G401.6 (cell line): ENCODE measurements around the gene KPNA6.
"Not testable (repeated sequence)": the region's sequence is repeated elsewhere in the genome, so short reads cannot be mapped to it uniquely, and the experiment has no call there.

Source experiments
- FAIRE-seq: peaks from 2 replicates; lab custom pipeline; 2012; peaks lifted over from hg19 to GRCh38; lab: Jason Lieb, UNC

The KPNA6 gene

DNA sequence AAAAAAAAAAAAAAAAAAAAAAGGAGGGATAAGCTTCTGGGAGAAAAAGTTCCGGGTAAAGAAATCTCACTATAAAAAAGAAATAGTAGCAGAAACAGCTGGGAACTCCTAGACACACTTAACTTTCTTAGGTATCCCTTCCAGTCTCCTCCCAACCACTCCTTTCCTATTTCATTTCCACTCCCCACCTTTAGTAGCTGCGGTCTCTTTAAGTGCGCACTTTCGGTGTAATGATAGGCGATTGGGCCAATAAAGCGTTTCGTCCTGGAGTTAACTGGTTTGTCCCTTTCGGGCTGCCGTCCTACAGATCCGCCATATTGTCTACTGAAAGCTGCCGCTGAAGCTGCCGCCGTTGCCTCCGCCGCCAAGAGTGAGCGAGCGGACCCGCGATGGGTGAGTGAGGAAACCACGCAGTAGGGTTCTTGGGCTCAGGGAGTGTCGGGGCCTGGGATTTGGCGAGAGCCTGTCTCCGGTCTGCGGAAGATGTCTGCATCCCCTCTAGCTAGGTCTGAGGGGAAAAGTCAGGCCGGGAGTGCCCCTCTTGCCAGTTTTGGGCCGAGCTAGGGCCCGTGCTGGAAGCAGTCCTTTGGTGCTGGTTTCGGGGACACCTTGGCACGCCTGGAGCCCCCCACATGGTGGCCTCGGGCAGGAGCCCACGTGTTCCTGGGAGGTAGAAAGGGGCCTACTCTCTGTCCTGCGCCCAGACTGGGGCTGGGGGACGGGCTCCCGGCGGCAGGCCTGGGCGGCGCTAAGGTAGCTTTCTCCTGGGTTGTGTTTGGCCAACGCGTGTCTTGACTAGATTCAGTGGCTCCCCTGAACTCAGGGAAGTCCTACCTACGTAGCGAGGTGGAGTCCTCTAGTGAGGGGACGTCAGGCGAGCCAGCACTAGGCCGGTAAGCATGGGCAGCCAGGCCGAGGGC, at the start of gene KPNA6:
KPNA6 (plus strand) TSS at position 315 of the 920 bp plus-strand sequence; CDS start at position 390, 75 bp downstream.
- FAIRE-seq, result peak; percentile 93

DNA sequence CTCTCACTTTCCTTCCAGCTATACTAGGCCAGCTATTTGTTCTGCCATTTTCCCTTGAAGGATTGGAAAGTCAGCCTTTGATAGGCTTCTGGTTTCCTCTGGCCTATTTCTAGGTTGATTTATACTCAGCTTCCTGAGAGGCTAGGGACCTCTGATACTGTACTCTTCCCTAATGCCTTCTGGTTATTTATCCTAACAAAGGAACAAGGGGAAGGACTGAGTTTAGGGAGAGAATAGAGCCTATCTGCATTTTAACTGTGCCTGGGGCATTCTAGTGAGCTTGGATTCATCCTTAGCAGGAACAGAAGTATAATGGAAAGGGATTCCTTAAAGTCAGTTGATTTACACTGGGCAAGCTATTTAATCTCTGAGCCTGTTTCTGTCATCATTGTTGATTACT, 46.9 kb upstream of the KPNA6 start:
- FAIRE-seq, result no peak

DNA sequence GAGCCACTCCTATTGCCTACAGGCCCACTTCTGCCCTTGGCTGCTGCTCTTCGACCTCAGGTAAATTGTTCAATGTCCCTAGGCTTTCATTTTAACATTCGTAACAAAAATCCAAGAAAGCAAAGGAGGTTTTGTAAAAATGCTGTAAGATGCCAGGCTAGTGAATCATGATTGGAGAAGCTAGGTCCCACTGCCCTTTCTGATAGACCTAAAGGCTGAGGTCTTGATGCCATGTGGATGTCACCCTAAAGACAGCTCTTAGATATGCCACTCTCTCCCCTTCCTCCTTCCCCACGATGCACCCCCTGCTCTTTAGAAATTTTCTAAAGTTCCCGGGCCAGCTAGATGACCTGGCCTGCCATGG, 45.0 kb upstream of the KPNA6 start:
- no peak for FAIRE-seq

DNA sequence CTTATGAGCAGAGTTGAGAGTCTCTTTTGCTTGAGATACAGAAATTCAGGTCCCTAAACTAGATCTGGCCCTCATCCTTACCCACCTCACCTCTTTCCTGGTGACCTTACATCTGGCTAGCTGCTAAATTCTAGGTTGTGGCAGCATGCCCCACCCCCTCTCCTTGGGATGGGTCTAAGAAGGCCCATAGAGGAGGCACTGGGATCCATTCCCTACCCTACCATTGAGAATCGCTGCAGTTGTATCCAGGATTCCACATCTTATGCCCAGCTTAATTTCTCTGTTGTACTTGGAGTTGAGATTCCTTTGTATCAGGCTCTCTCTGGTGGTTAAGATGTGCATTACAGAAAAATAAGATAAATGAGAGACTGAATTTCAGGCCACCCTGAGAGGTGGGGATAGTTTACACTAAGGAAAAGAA, 44.6 kb upstream of the KPNA6 start:
- peak; percentile 94 for FAIRE-seq

DNA sequence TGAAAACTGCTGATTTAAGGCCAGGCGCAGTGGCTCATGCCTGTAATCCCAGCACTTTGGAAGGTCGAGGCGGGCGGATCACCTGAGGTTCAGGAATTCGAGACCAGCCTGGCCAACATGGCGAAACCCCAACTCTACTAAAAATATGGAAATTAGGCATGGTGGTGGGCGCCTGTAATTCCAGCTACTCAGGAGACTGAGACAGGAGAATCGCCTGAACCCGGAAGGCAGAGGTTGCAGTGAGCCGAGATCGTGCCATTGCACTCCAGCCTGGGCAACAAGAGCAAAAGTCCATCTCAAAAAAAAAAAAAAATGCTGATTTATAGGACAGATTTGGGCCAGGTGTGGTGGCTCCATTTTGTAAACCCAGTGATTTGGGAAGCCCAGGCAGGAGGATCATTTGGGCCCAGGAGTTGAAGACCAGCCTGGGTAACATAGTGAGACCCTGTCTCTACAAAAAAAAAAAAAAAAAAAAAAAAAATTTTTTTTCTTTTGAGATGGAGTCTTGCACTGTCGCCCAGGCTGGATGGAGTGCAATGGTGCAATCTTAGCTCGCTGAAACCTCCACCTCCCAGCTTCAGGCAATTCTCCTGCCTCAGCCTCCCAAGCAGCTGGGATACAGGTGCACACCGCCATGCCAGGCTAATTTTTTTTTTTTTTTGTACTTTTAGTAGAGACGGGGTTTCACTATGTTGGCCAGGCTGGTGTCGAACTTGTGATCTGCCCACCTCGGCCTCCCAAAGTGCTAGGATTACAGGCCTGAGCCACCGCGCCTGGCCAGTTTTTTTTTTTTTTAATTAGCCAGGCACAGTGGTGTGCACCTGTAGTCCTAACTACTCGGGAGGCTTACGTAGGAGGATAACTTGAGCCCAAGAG, 42.0 kb upstream of the KPNA6 start:
- not testable (repeated sequence) for FAIRE-seq

DNA sequence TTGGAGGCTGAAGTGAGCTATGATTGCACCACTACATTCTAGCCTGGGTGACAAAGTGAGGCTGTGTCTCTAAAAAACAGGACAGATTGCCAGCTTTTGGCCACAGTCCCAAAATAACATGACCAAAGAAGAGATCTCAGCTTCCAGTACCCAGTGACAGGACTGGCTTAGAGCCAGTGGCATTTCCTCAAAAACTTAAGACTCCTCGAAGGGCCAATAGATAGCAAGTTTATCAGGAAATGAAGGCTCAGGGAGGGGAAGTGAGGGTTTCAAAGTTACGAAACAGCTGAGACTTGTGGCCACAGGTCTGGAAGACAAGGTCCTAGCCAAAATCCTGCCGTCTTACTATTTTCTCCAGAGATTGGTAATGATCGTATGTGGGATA, 41.4 kb upstream of the KPNA6 start:
- no peak for FAIRE-seq

DNA sequence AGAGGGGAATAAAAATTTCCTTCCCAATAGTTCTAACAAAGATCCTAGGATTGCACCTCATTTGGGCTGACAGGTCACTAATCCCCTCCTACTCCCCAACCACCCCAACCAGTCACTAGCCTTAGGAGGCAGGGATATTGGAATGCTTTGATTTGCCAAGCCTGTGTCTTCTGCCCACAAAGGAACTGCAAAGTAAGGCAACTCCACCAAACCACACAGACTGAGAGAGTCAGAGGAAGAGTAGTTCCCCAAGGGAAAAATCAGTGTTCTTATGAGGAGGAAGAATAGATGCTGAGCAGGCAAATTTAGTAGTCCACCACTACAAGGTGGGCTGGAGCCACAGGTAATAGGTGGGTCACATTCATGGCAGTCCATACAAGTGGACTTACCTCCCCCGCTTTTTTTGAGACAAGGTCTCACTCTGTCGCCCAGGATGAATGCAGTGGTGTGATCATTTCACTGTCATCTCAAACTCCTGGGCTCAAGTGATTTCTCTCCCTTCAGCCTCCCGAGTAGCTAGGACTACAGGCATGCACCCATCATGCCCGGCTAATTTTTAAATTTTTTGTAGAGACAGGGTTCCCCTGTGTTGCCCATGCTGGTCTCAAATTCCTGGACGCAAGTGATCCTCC, 38.8 kb upstream of the KPNA6 start:
- FAIRE-seq, result no peak

DNA sequence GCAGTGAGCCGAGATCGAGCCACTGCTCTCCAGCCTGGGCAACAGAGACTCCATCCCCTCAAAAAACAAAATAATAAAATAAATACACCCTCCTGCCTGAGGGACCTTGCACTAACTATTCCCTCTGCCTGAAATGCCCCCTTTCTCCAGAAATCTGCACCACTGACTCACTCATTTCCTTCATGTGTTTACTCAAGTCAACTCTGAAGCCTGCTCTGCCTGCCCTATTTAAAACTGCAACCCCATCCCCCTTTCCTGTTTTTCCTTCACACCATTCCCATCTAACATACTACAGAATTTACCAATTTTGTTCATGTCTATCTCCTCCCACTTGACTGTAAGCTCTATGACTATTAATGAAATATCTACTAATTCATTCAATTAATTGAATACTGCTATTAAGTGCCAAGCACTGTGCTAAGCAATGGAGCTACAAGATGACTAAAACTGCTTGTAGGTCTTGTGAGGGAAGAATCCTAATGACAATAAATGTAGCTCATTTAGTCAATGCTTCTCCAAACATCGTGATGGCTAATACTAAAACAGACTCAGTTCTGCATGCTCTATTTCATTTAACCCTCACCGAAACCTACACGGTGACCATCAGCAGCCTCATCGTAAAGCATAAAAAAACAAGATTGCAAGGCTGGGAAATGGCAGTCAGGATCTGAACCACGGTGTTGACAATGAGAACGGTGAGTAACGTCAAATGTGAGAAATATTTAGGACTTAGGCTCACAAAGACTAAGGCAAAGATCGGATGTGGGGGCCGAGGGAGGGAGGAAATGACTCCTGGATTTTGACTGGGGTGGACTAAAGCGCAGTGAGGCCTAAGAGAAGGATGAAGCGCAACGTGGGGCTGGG, 35.9 kb upstream of the KPNA6 start:
- FAIRE-seq, result no peak

DNA sequence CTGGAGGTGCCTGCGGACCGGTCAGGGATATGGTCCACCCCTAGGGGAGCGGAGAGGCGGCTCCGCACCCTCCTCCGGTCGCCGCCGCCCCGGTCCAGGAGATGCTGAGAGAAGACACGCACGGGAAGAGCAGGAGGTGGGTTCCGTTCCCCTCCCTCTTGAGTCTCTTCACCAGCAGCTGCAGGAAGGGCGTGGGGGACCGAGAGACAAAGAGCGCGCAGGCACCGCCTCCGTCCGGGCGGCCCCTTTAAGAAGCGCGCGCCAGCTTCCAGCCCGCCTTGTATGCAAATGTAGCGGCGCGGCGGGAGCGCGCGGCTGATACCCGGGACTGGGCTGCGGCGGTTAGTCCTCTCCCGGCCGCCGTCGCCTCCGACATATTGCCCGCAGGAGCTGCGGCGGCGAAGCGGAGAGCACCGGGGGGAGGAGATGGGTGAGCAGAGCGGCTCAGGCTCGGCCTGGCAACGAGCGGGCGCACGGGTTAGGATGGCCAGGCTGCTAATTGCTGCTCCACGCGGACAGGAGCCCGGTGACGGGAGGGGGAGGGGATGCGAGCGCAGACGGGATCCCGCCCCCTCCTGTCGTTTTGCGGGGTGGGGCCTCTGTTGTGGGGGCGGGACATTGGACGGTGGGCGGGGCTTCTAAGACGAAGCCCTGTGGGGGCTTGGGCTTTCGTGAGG, 35.1 kb upstream of the KPNA6 start, which contains the start of gene TMEM39B:
TMEM39B (plus strand) TSS at position 318 of the 677 bp plus-strand sequence; CDS start at position 427, 109 bp downstream.
- peak; percentile 71 for FAIRE-seq

DNA sequence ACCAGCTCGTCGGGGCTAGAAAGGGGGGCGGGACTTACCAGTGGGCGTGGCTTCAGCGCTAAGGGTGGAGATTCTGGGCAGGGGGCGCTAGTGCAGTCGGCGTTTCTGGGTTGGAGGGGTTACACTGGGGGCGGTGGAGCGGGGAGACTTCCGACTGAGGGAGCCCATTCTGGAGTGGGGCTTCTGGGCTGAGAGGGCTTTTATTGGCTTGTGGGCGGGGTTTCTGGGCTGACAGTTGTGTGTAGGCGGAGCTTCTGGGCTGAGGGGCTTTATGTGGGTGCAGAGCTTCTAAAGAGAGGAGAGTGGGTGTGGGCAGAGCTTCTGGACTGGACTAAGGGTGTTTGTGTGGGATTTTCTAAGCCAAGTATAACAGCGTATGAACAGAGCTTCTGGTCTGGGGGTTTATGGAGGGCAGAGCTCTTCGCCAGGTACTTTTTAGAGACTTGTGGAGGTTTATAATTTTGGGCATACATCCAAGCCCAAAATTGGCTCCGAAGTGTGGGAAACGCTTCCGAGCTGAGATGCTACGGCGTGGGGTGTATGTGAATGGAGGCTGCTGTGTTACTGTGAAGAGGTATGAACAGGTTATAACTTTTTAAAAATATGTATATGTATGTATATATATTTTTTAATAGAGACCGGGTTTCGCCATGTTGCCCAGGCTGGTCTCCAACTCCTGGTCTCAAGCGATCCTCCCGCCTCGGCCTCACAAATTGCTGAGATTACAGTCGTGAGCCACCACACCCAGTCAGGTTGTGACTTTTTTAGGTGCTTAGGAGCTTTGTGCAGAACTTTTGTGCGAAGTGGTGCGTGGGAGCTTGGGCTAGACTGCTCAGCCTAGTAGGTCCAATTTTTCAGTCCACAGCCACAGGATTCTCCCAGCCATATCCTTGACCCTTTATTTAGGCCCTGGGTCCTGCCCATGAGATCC, 34.3 kb upstream of the KPNA6 start:
- FAIRE-seq, result no peak

DNA sequence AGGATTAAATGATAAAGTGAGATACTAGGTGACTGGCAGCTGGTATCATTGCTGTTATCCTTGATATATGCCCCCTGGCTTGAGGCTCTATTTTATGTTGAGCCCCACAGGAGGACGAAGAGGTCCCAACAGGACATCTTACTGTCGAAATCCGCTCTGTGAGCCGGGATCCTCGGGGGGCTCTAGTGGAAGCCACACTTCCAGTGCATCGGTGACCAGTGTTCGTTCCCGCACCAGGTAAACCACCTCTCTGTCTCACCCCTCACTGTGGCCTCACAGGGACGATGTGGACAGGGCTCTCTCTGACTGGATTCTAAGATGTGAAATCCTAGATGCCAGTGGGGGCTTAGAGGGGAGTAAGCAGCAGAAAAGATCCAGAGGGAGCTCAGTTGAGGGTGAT, 33.0 kb upstream of the KPNA6 start:
- FAIRE-seq, result no peak

DNA sequence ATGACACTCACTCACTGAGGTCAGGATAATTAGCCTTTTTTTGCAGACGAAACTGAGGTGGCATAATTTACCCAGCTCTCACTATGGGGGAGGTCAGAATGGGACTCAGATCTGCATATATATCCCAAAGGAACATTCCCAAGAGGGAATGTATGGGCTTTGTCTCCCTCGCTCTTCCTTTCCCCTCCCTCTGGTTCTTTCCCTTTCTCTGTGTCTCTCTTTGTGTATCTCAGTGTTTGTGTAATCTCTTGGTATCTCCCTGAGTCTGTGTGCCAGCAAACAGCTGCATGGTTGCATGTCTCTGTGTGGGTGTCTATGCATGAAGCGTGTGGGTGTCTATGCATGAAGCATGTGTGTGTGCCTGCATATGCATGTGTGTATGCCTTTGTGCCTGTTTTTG, 30.4 kb upstream of the KPNA6 start:
- no peak for FAIRE-seq

DNA sequence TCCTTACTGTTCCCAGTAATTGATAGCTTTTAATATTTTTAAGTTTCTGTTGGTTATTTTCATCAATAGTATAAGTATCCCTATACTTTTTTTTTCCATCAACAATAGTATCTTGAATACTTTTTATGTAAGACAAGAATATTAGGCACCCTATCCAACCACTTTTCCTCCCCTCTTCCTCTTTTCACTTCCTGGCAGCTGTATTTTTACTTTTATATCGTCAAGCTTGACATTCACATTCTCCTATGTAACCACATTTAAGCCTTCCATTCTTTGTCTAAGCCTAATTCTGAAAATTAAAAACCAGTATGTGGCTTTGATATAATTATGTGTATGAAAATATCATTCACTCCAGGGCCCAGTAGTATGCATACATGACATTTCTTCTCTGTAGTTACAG, 25.8 kb upstream of the KPNA6 start:
- no peak for FAIRE-seq

DNA sequence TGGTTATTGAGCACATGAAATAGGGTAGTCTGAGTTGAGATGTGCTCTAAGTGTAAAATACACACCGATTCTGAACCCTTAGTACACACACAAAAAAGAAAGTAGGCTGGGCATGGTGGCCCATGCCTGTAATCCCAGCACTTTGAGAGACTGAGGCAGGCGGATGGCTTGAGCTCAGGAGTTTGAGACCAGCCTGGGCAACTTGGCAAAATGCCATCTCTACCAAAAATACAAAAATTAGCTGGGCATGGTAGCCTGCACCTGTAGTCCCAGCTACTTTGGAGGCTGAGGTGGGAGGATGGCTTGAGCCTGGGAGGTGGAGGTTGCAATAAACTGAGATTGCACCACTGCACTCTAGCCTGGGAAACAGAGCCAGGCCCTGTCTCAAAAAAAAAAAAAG, 21.5 kb upstream of the KPNA6 start:
- not testable (repeated sequence) for FAIRE-seq

DNA sequence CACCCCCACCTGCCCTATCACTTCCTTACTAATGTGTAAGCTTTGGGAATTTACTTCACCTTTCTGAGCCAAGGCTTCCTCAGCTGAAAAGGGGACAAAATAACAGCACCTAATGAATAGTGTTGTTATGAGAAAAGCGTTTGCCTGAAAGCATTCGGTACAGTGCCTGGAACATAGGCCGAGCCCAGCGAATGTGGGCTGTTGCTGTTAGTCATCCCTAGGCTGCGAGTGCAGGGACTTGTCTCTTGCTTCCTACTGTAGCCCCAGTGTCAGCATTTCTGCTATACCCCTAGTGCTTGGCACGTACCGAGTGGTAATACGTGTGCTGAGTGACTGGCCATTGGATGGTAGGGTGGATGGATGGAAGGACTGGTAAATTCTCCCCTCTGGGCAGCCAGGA, 16.7 kb upstream of the KPNA6 start:
- FAIRE-seq, result no peak

DNA sequence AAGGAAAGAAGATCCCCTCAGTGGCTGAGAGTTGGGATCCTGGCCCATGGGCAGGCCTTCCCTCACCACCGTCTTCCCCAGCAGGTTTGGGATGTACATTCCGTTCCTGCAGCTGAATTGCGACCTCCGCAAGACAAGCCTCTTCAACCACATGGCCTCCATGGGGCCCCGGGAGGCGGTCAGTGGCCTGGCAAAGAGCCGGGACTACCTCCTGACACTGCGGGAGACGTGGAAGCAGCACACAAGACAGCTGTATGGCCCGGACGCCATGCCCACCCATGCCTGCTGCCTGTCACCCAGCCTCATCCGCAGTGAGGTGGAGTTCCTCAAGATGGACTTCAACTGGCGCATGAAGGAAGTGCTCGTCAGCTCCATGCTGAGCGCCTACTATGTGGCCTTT, 16.3 kb upstream of the KPNA6 start:
- no peak for FAIRE-seq

DNA sequence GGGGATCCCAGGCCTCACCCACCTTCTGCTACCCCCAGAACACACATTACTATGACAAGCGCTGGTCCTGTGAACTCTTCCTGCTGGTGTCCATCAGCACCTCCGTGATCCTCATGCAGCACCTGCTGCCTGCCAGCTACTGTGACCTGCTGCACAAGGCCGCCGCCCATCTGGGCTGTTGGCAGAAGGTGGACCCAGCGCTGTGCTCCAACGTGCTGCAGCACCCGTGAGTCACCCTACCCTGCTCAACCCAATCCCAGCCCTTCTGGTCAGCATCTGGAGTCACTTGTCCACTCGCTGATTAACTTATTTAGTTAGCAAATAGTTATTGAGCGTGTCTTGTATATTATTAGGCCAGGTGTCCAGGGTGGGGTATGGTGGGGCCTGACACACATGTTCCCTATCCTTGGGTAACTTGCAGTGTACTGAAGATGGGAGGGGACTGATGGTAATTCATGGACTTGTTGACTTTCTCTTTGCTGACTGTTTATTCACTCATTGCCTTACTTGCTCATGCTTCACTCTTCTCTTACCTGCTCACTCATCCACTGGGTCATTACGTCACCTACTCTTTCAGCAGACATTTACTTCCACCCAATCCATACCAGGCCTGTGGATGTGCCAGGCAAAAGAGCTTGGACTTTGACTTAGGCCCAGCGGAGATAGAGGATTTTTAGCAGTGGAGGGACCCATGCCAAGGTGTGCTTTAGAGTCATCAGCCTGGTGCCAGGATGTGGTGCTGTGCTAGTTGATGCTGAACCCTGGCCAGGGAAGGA, 12.9 kb upstream of the KPNA6 start:
- no peak for FAIRE-seq

DNA sequence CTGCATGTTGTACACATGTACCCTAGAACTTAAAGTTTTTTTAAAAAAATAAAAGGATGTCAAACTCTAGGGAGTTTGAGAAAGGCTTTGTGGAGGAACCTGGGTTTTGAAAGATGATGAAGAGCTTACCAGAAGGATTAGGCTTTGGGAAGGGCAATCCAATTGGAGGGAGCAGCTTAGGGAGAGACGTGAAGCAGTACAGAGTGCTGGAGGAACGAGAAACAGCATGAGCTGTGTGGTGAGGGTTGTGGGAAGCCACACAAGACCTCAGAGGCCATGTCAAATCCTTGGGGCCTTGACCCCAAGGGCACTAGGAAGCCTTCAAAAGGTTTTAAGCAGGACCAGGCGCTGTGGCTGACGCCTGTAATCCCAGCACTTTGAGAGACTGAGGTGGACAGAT, 8.4 kb upstream of the KPNA6 start:
- FAIRE-seq, result no peak

DNA sequence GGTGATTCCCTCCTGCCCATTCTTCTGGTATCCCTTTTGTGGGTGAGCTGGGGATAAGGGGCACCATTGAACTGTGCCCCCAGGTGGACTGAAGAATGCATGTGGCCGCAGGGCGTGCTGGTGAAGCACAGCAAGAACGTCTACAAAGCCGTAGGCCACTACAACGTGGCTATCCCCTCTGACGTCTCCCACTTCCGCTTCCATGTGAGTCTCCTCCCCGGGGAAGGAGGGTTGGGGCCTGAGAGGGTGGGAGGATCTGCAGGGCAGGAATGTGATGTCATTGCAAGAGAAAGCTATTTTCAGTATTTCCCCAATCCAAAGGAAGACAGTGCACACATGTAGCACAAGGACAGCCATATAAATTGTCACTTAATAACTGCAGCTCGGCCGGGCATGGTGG, 7.5 kb upstream of the KPNA6 start:
- no peak for FAIRE-seq
